ENCODE data around the gene ACTR3C.
"Not testable (repeated sequence)": the region's sequence is repeated elsewhere in the genome, so short reads cannot be mapped to it uniquely, and the experiment has no call there.

The ACTR3C gene

GRCh38 chr7:150321788-150322113 lies 1.6 kb downstream of the ACTR3C start:
- H3K9me3 ChIP-seq (ENCODE audit: control insufficient read depth, insufficient read depth, low read length), result no peaks in the 10 kb centered on the region
- no peaks in the 10 kb centered on the region for H3K27me3 ChIP-seq (ENCODE audit: control insufficient read depth, insufficient read depth, low read length)
- H3K36me3 ChIP-seq (ENCODE audit: control insufficient read depth, insufficient read depth, low read length), result peaks cover 18% of the 10 kb centered on the region
- H3K4me1 ChIP-seq (ENCODE audit: control insufficient read depth, insufficient read depth, low read length), result peaks cover 15% of the 10 kb centered on the region
- no peak overlapping the region for H3K9ac ChIP-seq (ENCODE audit: low read depth, low read length)
- H3K4me3 ChIP-seq (ENCODE audit: low read depth, low read length), result no peak overlapping the region

- H3K36me3 ChIP-seq (ENCODE audit: control insufficient read depth, insufficient read depth, low read length), result no peaks in the 10 kb centered on the region
- H3K4me3 ChIP-seq (ENCODE audit: low read depth, low read length), result no peak overlapping the region
- H3K9me3 ChIP-seq (ENCODE audit: control insufficient read depth, insufficient read depth, low read length), result no peaks in the 10 kb centered on the region
- H3K4me1 ChIP-seq (ENCODE audit: control insufficient read depth, insufficient read depth, low read length), result peaks cover 12% of the 10 kb centered on the region
- no peaks in the 10 kb centered on the region for H3K27me3 ChIP-seq (ENCODE audit: control insufficient read depth, insufficient read depth, low read length)
- no peak overlapping the region for H3K9ac ChIP-seq (ENCODE audit: low read depth, low read length)
Measured at GRCh38 chr7:150317748-150318444, 5.4 kb downstream of the ACTR3C start.

GRCh38 chr7:150316987-150317386 lies 6.4 kb downstream of the ACTR3C start:
- H3K27me3 ChIP-seq (ENCODE audit: control insufficient read depth, insufficient read depth, low read length); H3K9me3 ChIP-seq (ENCODE audit: control insufficient read depth, insufficient read depth, low read length); H3K9ac ChIP-seq (ENCODE audit: low read depth, low read length); H3K4me3 ChIP-seq (ENCODE audit: low read depth, low read length); H3K36me3 ChIP-seq (ENCODE audit: control insufficient read depth, insufficient read depth, low read length); H3K4me1 ChIP-seq (ENCODE audit: control insufficient read depth, insufficient read depth, low read length): not testable (repeated sequence)

- no peak overlapping the region for H3K4me3 ChIP-seq (ENCODE audit: low read depth, low read length)
- H3K9ac ChIP-seq (ENCODE audit: low read depth, low read length), result no peak overlapping the region
- peaks cover 6% of the 10 kb centered on the region for H3K4me1 ChIP-seq (ENCODE audit: control insufficient read depth, insufficient read depth, low read length)
- H3K9me3 ChIP-seq (ENCODE audit: control insufficient read depth, insufficient read depth, low read length), result no peaks in the 10 kb centered on the region
- no peaks in the 10 kb centered on the region for H3K36me3 ChIP-seq (ENCODE audit: control insufficient read depth, insufficient read depth, low read length)
- peaks cover 12% of the 10 kb centered on the region for H3K27me3 ChIP-seq (ENCODE audit: control insufficient read depth, insufficient read depth, low read length)
Measured at GRCh38 chr7:150314639-150315239, 8.6 kb downstream of the ACTR3C start.

GRCh38 chr7:150313870-150314269 lies 9.5 kb downstream of the ACTR3C start:
- peaks cover 6% of the 10 kb centered on the region for H3K4me1 ChIP-seq (ENCODE audit: control insufficient read depth, insufficient read depth, low read length)
- peaks cover 18% of the 10 kb centered on the region for H3K27me3 ChIP-seq (ENCODE audit: control insufficient read depth, insufficient read depth, low read length)
- no peaks in the 10 kb centered on the region for H3K36me3 ChIP-seq (ENCODE audit: control insufficient read depth, insufficient read depth, low read length)
- no peak overlapping the region for H3K4me3 ChIP-seq (ENCODE audit: low read depth, low read length)
- no peak overlapping the region for H3K9ac ChIP-seq (ENCODE audit: low read depth, low read length)
- no peaks in the 10 kb centered on the region for H3K9me3 ChIP-seq (ENCODE audit: control insufficient read depth, insufficient read depth, low read length)

- H3K27me3 ChIP-seq (ENCODE audit: control insufficient read depth, insufficient read depth, low read length), result peaks cover 22% of the 10 kb centered on the region
- no peak overlapping the region for H3K4me3 ChIP-seq (ENCODE audit: low read depth, low read length)
- H3K9ac ChIP-seq (ENCODE audit: low read depth, low read length), result no peak overlapping the region
- H3K9me3 ChIP-seq (ENCODE audit: control insufficient read depth, insufficient read depth, low read length), result no peaks in the 10 kb centered on the region
- no peaks in the 10 kb centered on the region for H3K36me3 ChIP-seq (ENCODE audit: control insufficient read depth, insufficient read depth, low read length)
- H3K4me1 ChIP-seq (ENCODE audit: control insufficient read depth, insufficient read depth, low read length), result peaks cover 6% of the 10 kb centered on the region
Measured at GRCh38 chr7:150313367-150313809, 10.0 kb downstream of the ACTR3C start.

GRCh38 chr7:150312649-150313366 lies 10.5 kb downstream of the ACTR3C start:
- not testable (repeated sequence) for H3K4me3 ChIP-seq (ENCODE audit: low read depth, low read length)

GRCh38 chr7:150311711-150312110 lies 11.6 kb downstream of the ACTR3C start:
- Histone ChIP-seq H3K9me3 (ENCODE audit: control insufficient read depth, insufficient read depth, low read length) (no peaks in the 10 kb centered on the region), H3K27me3 (ENCODE audit: control insufficient read depth, insufficient read depth, low read length) (peaks cover 37% of the 10 kb centered on the region), H3K36me3 (ENCODE audit: control insufficient read depth, insufficient read depth, low read length) (no peaks in the 10 kb centered on the region), H3K4me1 (ENCODE audit: control insufficient read depth, insufficient read depth, low read length) (peaks cover 6% of the 10 kb centered on the region), H3K4me3 (ENCODE audit: low read depth, low read length) (no peak overlapping the region), H3K9ac (ENCODE audit: low read depth, low read length) (no peak overlapping the region)

More at GRCh38 chr7:150312649-150313366, 10.5 kb downstream of the ACTR3C start:
- not testable (repeated sequence) for H3K9me3 ChIP-seq (ENCODE audit: control insufficient read depth, insufficient read depth, low read length); H3K9ac ChIP-seq (ENCODE audit: low read depth, low read length); H3K4me1 ChIP-seq (ENCODE audit: control insufficient read depth, insufficient read depth, low read length); H3K36me3 ChIP-seq (ENCODE audit: control insufficient read depth, insufficient read depth, low read length)
- peaks cover 27% of the 10 kb centered on the region for H3K27me3 ChIP-seq (ENCODE audit: control insufficient read depth, insufficient read depth, low read length)

GRCh38 chr7:150311146-150311545 lies 12.2 kb downstream of the ACTR3C start:
- Histone ChIP-seq H3K4me1 (ENCODE audit: control insufficient read depth, insufficient read depth, low read length) (peaks cover 6% of the 10 kb centered on the region), H3K27me3 (ENCODE audit: control insufficient read depth, insufficient read depth, low read length) (peaks cover 39% of the 10 kb centered on the region), H3K4me3 (ENCODE audit: low read depth, low read length) (no peak overlapping the region), H3K9ac (ENCODE audit: low read depth, low read length) (no peak overlapping the region), H3K36me3 (ENCODE audit: control insufficient read depth, insufficient read depth, low read length) (no peaks in the 10 kb centered on the region), H3K9me3 (ENCODE audit: control insufficient read depth, insufficient read depth, low read length) (no peaks in the 10 kb centered on the region)

- Histone ChIP-seq H3K27me3 (ENCODE audit: control insufficient read depth, insufficient read depth, low read length) (peaks cover 39% of the 10 kb centered on the region), H3K4me1 (ENCODE audit: control insufficient read depth, insufficient read depth, low read length) (peaks cover 3% of the 10 kb centered on the region), H3K36me3 (ENCODE audit: control insufficient read depth, insufficient read depth, low read length) (no peaks in the 10 kb centered on the region), H3K9me3 (ENCODE audit: control insufficient read depth, insufficient read depth, low read length) (no peaks in the 10 kb centered on the region), H3K9ac (ENCODE audit: low read depth, low read length) (no peak overlapping the region), H3K4me3 (ENCODE audit: low read depth, low read length) (no peak overlapping the region)
Measured at GRCh38 chr7:150308575-150308974, 14.8 kb downstream of the ACTR3C start.

- Histone ChIP-seq H3K36me3 (ENCODE audit: control insufficient read depth, insufficient read depth, low read length) (no peaks in the 10 kb centered on the region), H3K9ac (ENCODE audit: low read depth, low read length) (no peak overlapping the region), H3K27me3 (ENCODE audit: control insufficient read depth, insufficient read depth, low read length) (peaks cover 39% of the 10 kb centered on the region), H3K4me3 (ENCODE audit: low read depth, low read length) (no peak overlapping the region), H3K4me1 (ENCODE audit: control insufficient read depth, insufficient read depth, low read length) (no peaks in the 10 kb centered on the region), H3K9me3 (ENCODE audit: control insufficient read depth, insufficient read depth, low read length) (no peaks in the 10 kb centered on the region)
Measured at GRCh38 chr7:150307904-150308303, 15.4 kb downstream of the ACTR3C start.

GRCh38 chr7:150307129-150307528 lies 16.2 kb downstream of the ACTR3C start:
- Histone ChIP-seq H3K9ac (ENCODE audit: low read depth, low read length) (no peak overlapping the region), H3K9me3 (ENCODE audit: control insufficient read depth, insufficient read depth, low read length) (no peaks in the 10 kb centered on the region), H3K27me3 (ENCODE audit: control insufficient read depth, insufficient read depth, low read length) (peaks cover 39% of the 10 kb centered on the region), H3K4me1 (ENCODE audit: control insufficient read depth, insufficient read depth, low read length) (no peaks in the 10 kb centered on the region), H3K36me3 (ENCODE audit: control insufficient read depth, insufficient read depth, low read length) (no peaks in the 10 kb centered on the region), H3K4me3 (ENCODE audit: low read depth, low read length) (no peak overlapping the region)
